Peyer's patch (tissue), 4 donors: ENCODE measurements around the gene IQCE.

Experiments
- POLR2A ChIP-seq, 2 donors: fragments of 450-650 bp; IDR thresholded peaks; one replicate each; pipeline ENCODE4 v1.5.1; 2017; ENCODE audit warnings: antibody characterized with exemption in 2 of 2, mild to moderate bottlenecking in 2 of 2, moderate library complexity in 2 of 2
- TF ChIP-seq, protein P1 (sequence below), 6 experiments: fragments of 450-650 bp in 4 of 6; fragments of 200-600 bp in 2 of 6; sonication (generic) in 1 of 6; IDR thresholded peaks; one replicate each; pipeline ENCODE4 v1.5.1; 2017 to 2019; ENCODE audit warnings: antibody characterized with exemption in 6 of 6, mild to moderate bottlenecking in 3 of 6, moderate library complexity in 1 of 6

DNA sequence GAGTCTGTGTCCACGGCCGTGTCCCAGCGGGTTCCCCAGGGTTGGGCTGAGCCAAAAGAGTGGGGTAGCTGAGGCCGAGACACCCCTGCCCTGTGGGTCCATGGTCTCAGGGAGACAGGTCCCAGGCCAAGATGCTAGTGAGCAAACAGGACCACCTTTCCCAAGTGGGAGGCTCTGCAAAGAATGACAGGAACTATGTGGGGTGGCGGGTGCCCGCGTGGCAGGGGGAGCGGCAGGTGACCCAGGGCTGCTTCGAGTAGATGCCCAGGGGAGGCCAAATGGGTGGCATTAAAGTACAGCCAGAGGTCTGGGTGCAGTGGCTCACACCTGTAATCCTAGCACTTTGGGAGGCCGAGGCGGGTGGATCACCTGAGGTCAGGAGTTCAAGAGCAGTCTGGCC is 91.2 kb downstream of the IQCE start:
- TF ChIP-seq, protein P1, sequence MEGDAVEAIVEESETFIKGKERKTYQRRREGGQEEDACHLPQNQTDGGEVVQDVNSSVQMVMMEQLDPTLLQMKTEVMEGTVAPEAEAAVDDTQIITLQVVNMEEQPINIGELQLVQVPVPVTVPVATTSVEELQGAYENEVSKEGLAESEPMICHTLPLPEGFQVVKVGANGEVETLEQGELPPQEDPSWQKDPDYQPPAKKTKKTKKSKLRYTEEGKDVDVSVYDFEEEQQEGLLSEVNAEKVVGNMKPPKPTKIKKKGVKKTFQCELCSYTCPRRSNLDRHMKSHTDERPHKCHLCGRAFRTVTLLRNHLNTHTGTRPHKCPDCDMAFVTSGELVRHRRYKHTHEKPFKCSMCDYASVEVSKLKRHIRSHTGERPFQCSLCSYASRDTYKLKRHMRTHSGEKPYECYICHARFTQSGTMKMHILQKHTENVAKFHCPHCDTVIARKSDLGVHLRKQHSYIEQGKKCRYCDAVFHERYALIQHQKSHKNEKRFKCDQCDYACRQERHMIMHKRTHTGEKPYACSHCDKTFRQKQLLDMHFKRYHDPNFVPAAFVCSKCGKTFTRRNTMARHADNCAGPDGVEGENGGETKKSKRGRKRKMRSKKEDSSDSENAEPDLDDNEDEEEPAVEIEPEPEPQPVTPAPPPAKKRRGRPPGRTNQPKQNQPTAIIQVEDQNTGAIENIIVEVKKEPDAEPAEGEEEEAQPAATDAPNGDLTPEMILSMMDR (IDR thresholded peaks at IDR 0.05) = no peak
- TF ChIP-seq POLR2A (IDR thresholded peaks at IDR 0.05) = no peak
